GM12864 (cell line): ENCODE results near the gene OR52E1.

Experiments used
- DNase-seq: peaks from one replicate; pipeline ENCODE4 v3.0.0-alpha.2; 2011; ENCODE audit warnings: low read depth
- H3K4me3 ChIP-seq: 2 replicates; pipeline ENCODE4 v1.5.1; 2011; ENCODE audit warnings: mild to moderate bottlenecking, low read depth, low read length, control low read depth
- TF ChIP-seq, protein P1 (sequence below): IDR thresholded peaks from 2 replicates; pipeline ENCODE4 v1.5.1; 2011; ENCODE audit warnings: low read depth, mild to moderate bottlenecking, moderate library complexity, low read length, control low read depth, inconsistent platforms; ENCODE audit errors: missing control alignments

Gene OR52E1

DNA sequence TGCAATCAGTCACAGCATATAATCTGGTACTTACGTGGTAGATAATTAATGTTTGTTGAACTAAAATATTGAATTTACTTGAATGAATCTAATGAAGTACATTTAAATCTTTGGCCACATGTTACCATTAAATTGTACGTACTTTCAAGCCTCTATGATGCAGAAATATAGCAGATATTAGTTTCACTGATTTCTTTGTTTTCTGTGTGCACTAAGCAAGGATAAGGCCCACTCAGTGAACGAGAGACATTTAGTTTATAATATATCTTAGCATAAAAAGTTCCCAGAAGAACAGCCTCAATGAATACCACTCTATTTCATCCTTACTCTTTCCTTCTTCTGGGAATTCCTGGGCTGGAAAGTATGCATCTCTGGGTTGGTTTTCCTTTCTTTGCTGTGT lies at the start of gene OR52E1:
TSS of gene OR52E1 (plus strand) at position 301 of the 400 bp plus-strand sequence.
- no peak for DNase-seq
- TF ChIP-seq, protein P1, sequence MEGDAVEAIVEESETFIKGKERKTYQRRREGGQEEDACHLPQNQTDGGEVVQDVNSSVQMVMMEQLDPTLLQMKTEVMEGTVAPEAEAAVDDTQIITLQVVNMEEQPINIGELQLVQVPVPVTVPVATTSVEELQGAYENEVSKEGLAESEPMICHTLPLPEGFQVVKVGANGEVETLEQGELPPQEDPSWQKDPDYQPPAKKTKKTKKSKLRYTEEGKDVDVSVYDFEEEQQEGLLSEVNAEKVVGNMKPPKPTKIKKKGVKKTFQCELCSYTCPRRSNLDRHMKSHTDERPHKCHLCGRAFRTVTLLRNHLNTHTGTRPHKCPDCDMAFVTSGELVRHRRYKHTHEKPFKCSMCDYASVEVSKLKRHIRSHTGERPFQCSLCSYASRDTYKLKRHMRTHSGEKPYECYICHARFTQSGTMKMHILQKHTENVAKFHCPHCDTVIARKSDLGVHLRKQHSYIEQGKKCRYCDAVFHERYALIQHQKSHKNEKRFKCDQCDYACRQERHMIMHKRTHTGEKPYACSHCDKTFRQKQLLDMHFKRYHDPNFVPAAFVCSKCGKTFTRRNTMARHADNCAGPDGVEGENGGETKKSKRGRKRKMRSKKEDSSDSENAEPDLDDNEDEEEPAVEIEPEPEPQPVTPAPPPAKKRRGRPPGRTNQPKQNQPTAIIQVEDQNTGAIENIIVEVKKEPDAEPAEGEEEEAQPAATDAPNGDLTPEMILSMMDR, result no peak
- H3K4me3 ChIP-seq, result no peak within 1 kb of the TSS

DNA sequence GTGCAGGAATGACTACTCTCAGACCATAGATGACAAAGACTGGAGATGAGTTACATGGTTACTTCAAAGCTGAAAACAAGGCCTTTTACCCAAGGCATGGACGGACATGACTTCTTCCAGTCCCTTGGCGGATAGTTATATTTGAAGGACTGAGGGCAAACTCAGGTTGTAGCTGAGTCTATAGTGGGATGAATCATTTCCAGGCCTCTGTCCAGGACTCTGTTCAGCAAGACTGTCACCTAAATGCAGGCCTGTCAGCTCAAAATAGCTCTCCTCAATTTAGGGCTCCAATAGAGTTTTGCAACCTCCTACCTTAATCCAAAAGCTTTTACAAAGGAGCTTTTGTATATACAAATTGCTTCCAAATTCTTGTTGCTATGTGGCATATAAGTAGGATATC lies 47.4 kb upstream of the OR52E1 start:
- no peak for DNase-seq
- TF ChIP-seq, protein P1, result no peak
- H3K4me3 ChIP-seq, result no peak overlapping the region

DNA sequence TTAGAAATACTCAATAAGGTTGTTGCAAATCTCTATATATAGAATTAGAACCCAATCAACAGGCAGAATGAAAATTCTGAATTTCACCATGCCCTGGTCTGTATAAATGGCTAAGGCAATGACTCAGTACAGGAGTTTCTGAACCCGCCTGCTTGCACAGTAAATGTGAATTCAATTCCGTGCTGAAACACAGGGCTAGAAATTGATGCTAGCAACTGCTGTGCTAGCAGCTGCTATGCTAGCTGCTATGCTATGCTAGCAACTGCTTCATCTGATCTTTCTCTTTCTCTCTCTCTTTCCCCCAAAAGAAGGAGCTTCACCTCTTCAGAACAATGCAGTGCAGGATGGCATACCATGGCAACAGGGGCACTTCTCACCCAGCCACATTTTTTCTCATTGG lies 32.7 kb upstream of the OR52E1 start:
- no peak overlapping the region for H3K4me3 ChIP-seq
- TF ChIP-seq, protein P1, result no peak
- DNase-seq, result no peak

DNA sequence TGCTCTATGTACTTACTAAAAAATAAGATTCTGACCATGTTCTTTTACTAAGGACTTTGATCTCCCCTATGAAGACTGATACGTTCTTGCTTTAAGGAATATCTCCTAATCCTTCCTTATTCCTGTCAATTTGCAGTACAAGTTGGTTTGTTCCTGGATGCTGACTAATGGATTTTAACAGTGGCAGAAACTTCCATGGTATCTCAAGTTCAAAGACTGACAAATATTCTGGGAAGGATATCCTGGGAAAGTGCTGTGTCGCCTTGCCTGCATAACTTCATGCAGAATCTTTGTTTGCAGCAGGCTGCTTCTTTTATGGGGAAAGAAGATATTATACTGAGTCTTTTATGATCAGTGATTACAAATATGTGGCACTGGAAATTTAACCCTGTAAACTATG lies 31.4 kb upstream of the OR52E1 start:
- DNase-seq, result no peak
- H3K4me3 ChIP-seq, result no peak overlapping the region
- TF ChIP-seq, protein P1, result no peak

DNA sequence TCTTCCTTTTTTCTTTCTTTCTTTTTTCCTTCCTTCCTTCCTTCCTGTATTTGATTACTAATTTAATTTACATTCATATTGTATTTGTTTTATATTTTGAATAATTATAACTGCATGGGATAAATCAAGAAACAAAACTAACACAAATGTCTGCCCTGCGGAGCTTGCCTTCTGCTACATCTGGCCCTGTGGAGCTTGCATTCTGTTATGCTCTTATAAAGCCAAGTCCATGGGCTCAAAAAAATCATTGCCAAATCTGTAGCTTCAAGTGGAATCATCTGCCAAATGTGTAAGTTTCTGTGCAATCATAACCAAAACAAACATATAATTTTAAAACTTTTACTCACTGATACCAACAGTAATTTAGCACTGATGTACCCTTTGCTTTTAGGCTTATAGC lies 31.0 kb upstream of the OR52E1 start:
- H3K4me3 ChIP-seq, result no peak overlapping the region
- TF ChIP-seq, protein P1, result no peak
- DNase-seq, result no peak

DNA sequence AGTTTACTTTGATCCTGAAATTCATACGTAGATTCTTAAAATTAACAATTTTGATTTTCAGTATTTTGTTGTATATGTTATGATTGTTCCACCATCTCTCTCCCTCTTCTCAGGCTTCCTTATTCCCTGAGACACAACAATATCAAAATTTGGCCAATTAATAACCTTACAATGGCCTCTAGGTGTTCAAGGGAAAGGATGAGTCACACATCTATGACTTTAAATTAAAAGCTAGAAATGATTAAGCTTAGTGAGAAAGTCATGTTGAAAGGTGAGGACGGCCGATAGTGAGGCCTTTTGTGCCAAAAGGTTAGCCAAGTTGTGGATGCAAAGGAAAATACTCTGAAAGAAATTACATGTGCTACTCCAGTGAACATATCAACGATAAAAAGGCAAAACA lies 28.5 kb upstream of the OR52E1 start:
- no peak for DNase-seq
- TF ChIP-seq, protein P1, result no peak
- no peak overlapping the region for H3K4me3 ChIP-seq

DNA sequence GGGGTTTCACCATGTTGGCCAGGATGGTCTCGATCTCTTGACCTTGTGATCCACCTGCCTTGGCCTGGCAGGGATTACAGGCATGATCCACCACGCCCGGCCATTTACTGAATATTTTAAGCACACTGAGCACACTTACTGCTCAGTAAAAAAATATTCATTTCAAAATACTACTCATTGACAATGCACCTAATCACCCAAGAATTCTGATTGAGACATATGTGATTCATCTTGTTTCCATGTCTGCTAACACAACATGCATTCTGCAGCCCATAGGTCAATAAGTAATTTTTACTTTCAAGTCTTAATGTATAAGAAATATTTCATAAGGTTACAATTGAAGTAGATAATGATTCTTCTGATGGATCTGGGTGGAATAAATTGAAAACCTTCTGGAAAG lies 27.3 kb upstream of the OR52E1 start:
- no peak for DNase-seq
- TF ChIP-seq, protein P1, result no peak
- no peak overlapping the region for H3K4me3 ChIP-seq
